Activated naive CD4-positive, alpha-beta T cell treated with anti-CD3 and anti-CD28 coated beads, Interleukin-2, amount 50 U/mL, for 24 hours (primary cell): Measurements from ENCODE around the gene MAGEB17.
"Not testable (repeated sequence)": the region's sequence is repeated elsewhere in the genome, so short reads cannot be mapped to it uniquely, and the experiment has no call there.

Experiments used
- H3K27ac Mint-ChIP-seq: one replicate; pipeline ENCODE4 v1.8.0; 2021; ENCODE audit warnings: mild to moderate bottlenecking, mixed read lengths
- H3K27me3 Mint-ChIP-seq: one replicate; pipeline ENCODE4 v1.8.0; 2021; ENCODE audit warnings: mixed read lengths
- H3K36me3 Mint-ChIP-seq: one replicate; pipeline ENCODE4 v1.8.0; 2021; ENCODE audit warnings: mixed read lengths
- H3K4me1 Mint-ChIP-seq: one replicate; pipeline ENCODE4 v1.8.0; 2021; ENCODE audit warnings: mixed read lengths
- H3K4me3 Mint-ChIP-seq: one replicate; pipeline ENCODE4 v1.8.0; 2021; ENCODE audit warnings: mild to moderate bottlenecking, mixed read lengths
- H3K9me3 Mint-ChIP-seq: one replicate; pipeline ENCODE4 v1.8.0; 2021; ENCODE audit warnings: mixed read lengths

MAGEB17 gene

DNA sequence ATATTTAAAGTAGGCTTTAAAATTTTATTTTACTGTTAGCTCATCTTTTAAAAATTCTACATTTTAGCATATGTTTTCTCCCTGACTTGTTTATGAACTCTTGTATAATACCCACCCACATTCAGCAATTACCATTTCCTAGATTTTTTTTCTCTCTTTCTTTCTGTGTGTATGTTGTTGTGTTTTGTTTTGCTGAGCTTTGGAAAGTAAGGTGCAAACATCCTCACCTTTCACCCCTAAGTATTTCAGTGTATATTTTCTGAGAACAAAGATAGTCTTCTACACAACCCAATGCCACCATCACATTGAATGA is 25.1 kb upstream of the MAGEB17 start:
- Mint-ChIP-seq H3K4me1 (no peaks in the 10 kb centered on the region), H3K36me3 (no peaks in the 10 kb centered on the region), H3K9me3 (peaks cover 4% of the 10 kb centered on the region), H3K4me3 (no peak overlapping the region), H3K27ac (no peak overlapping the region), H3K27me3 (peaks cover 4% of the 10 kb centered on the region)

DNA sequence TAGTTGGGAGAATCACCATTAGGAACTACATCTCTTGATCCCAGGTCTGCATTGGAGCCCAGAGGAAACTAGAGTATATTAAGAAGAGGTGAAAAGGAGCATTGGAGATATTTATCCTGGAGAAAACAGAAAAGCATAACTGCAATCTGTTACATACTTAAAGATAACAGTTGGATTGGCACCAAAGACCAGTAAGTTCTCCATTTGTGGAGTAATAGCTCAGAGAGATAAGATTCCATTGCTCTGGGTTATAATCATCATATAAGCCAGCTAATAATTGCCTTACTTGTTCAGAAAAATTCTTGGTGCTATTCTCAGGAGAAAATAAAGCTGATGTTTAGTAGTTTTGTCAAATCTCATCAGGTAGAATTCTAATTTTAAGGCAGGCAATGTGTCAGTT is 23.3 kb upstream of the MAGEB17 start:
- peaks cover 4% of the 10 kb centered on the region for H3K9me3 Mint-ChIP-seq
- peaks cover 4% of the 10 kb centered on the region for H3K27me3 Mint-ChIP-seq
- H3K27ac Mint-ChIP-seq = no peak overlapping the region
- H3K4me3 Mint-ChIP-seq = no peak overlapping the region
- H3K36me3 Mint-ChIP-seq = no peaks in the 10 kb centered on the region
- no peaks in the 10 kb centered on the region for H3K4me1 Mint-ChIP-seq

DNA sequence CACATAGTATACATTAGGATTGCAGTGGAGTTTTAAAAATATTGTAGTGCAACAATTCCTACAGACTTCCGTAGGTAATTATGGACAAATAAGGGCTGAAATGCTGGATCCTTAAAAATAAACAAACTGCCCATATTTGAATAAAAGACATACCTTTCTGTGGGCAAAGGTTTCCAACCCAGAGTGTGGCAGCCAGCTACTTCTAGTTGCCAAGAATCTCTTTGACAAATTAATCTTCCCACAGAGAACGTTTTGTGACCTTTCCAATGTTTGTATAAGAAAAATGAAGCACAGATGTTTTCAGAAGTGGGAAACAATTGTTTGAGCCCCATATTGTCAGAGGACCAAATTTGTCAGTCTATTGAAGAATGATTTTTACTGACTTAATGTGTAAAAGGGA is 22.9 kb upstream of the MAGEB17 start:
- Mint-ChIP-seq H3K4me3 (no peak overlapping the region), H3K4me1 (no peaks in the 10 kb centered on the region), H3K36me3 (no peaks in the 10 kb centered on the region), H3K27ac (no peak overlapping the region), H3K27me3 (peaks cover 4% of the 10 kb centered on the region), H3K9me3 (peaks cover 4% of the 10 kb centered on the region)

GRCh38 chrX:16145093-16145492 is 22.2 kb upstream of the MAGEB17 start:
- H3K4me3 Mint-ChIP-seq, H3K36me3 Mint-ChIP-seq, H3K9me3 Mint-ChIP-seq, H3K27me3 Mint-ChIP-seq, H3K27ac Mint-ChIP-seq, H3K4me1 Mint-ChIP-seq: not testable (repeated sequence)

DNA sequence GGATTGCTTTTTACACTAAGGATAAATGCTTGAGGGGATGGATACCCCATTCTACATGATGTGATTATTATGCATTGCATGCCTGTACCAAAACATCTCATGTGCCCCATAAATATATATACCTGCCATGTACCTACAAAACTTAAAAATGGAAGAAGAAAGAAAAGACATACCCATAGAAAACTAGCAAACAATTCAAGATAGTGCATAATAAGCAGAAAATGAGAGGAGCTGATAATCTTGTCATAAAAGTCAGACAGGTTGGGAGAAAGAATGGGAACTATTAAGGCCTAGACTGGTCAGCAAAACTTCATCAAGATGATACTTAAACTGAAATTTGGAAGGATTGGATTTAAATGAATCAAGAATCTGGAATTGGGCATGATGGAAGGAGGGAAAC is 21.6 kb upstream of the MAGEB17 start:
- no peaks in the 10 kb centered on the region for H3K4me1 Mint-ChIP-seq
- peaks cover 4% of the 10 kb centered on the region for H3K9me3 Mint-ChIP-seq
- no peak overlapping the region for H3K4me3 Mint-ChIP-seq
- H3K27me3 Mint-ChIP-seq = peaks cover 4% of the 10 kb centered on the region
- no peak overlapping the region for H3K27ac Mint-ChIP-seq
- no peaks in the 10 kb centered on the region for H3K36me3 Mint-ChIP-seq

DNA sequence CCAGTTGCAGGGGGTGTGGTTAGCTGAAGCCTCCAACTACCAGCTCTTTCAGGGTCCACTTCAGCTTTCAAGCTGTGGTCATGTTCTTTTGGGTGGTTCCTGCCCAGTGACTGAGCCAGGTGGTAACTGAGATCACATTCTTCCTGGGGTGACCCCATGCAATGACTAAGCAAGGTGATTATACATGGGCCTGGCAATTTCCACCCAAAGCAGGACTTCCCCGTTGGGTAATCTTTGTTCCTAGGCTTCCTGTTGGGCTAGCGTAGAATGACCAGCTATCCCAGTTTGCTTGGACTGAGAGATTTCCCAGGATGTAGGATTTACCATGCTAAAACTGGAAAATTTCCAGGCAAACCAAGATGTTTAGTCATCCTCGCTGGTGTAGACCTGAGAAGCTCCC is 18.4 kb upstream of the MAGEB17 start:
- no peak overlapping the region for H3K4me3 Mint-ChIP-seq
- H3K9me3 Mint-ChIP-seq = peaks cover 4% of the 10 kb centered on the region
- H3K27ac Mint-ChIP-seq = no peak overlapping the region
- no peaks in the 10 kb centered on the region for H3K4me1 Mint-ChIP-seq
- no peaks in the 10 kb centered on the region for H3K27me3 Mint-ChIP-seq
- no peaks in the 10 kb centered on the region for H3K36me3 Mint-ChIP-seq

GRCh38 chrX:16155581-16156096 is 11.6 kb upstream of the MAGEB17 start:
- Mint-ChIP-seq H3K4me3 (no peak overlapping the region), H3K36me3 (no peaks in the 10 kb centered on the region)

DNA sequence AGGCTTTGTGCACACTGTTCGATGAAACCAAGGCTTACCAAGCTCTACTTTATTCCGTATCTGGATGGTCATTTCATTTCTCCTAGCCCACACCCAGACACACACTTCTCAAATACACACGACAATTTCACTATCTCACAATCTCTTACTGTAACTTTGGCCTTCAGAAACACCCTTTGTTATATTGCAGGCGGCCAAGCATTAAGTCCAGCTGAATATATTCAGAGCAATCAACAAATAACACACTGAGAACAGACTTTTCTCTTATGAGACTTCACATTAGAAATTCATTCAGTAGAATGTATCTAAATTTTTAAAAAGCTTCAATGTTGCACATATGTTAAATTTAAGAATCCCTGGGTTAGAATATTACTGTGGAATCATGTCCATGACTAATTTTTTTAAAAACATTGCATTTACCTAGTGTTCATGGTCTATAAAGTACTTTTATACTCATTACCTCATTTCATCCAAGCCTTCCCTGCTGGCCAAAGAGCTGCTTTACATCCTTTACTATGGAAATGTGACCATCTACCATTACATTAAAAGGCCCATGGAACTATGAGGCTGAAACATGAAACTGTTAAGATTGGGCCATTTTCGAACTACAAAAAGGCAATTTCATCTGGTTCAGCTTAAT is 10.5 kb upstream of the MAGEB17 start:
- Mint-ChIP-seq H3K9me3 (no peaks in the 10 kb centered on the region), H3K27me3 (no peaks in the 10 kb centered on the region), H3K27ac (no peak overlapping the region), H3K4me3 (no peak overlapping the region), H3K36me3 (no peaks in the 10 kb centered on the region), H3K4me1 (no peaks in the 10 kb centered on the region)

More at GRCh38 chrX:16155581-16156096, 11.6 kb upstream of the MAGEB17 start:
- Mint-ChIP-seq H3K4me1 (no peaks in the 10 kb centered on the region), H3K27ac (no peak overlapping the region), H3K9me3 (no peaks in the 10 kb centered on the region), H3K27me3 (no peaks in the 10 kb centered on the region)

DNA sequence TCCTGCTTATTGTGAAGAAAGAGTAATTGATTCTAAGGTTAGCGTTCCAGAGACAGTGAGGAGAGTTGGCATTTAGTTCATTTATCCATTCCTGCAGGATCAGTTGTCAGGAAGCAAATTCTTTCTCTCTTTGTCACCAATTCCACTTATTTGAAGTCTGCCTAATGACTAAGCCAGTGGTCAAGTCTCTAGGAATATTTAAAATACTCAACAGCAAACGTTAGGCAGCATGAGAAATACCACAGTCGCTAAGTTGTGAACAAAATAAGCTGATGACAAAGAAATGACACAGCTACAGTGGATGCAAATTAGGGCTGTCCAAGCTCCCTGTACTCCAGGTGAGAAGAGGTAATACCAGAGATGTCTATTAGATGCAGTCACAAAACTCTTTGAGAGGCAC is 6.6 kb upstream of the MAGEB17 start:
- no peak overlapping the region for H3K27ac Mint-ChIP-seq
- H3K4me3 Mint-ChIP-seq = no peak overlapping the region
- H3K9me3 Mint-ChIP-seq = no peaks in the 10 kb centered on the region
- no peaks in the 10 kb centered on the region for H3K27me3 Mint-ChIP-seq
- H3K36me3 Mint-ChIP-seq = no peaks in the 10 kb centered on the region
- H3K4me1 Mint-ChIP-seq = no peaks in the 10 kb centered on the region

GRCh38 chrX:16161173-16161572 is 6.1 kb upstream of the MAGEB17 start:
- not testable (repeated sequence) for H3K27ac Mint-ChIP-seq, H3K4me1 Mint-ChIP-seq, H3K9me3 Mint-ChIP-seq, H3K36me3 Mint-ChIP-seq, H3K4me3 Mint-ChIP-seq, H3K27me3 Mint-ChIP-seq

DNA sequence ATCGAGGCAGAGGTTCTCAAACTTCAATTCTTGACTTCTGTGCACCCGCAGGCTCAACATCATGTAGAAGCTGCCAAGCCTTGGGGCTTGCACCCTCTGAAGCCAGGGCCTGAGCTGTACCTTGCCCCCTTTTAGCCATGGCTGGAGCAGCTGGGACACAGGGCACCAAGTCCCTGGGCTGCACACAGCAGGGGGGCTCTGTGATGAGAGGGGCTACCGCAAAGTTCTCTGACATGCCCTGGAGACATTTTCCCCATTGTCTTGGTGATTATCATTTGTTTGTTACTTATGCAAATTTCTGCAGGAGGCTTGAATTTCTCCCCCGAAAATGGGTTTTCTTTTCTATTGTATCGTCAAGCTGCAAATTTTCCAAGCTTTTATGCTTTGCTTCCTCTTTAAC is 4.9 kb upstream of the MAGEB17 start:
- H3K36me3 Mint-ChIP-seq = no peaks in the 10 kb centered on the region
- H3K9me3 Mint-ChIP-seq = no peaks in the 10 kb centered on the region
- H3K27me3 Mint-ChIP-seq = no peaks in the 10 kb centered on the region
- H3K4me1 Mint-ChIP-seq = no peaks in the 10 kb centered on the region
- no peak overlapping the region for H3K4me3 Mint-ChIP-seq
- H3K27ac Mint-ChIP-seq = no peak overlapping the region

GRCh38 chrX:16164748-16165147 is 2.5 kb upstream of the MAGEB17 start:
- Mint-ChIP-seq H3K27ac (no peak overlapping the region), H3K36me3 (no peaks in the 10 kb centered on the region)

GRCh38 chrX:16171039-16171438 is 3.8 kb downstream of the MAGEB17 start:
- Mint-ChIP-seq H3K36me3 (no peaks in the 10 kb centered on the region), H3K27ac (no peak overlapping the region), H3K4me3 (no peak overlapping the region), H3K4me1 (no peaks in the 10 kb centered on the region), H3K27me3 (peaks cover 3% of the 10 kb centered on the region), H3K9me3 (no peaks in the 10 kb centered on the region)

More at GRCh38 chrX:16164748-16165147, 2.5 kb upstream of the MAGEB17 start:
- Mint-ChIP-seq H3K9me3 (no peaks in the 10 kb centered on the region), H3K27me3 (no peaks in the 10 kb centered on the region), H3K4me3 (no peak overlapping the region), H3K4me1 (no peaks in the 10 kb centered on the region)

GRCh38 chrX:16171944-16172343 is 4.7 kb downstream of the MAGEB17 start:
- H3K27me3 Mint-ChIP-seq = peaks cover 3% of the 10 kb centered on the region
- no peaks in the 10 kb centered on the region for H3K9me3 Mint-ChIP-seq
- no peaks in the 10 kb centered on the region for H3K4me1 Mint-ChIP-seq
- no peak overlapping the region for H3K4me3 Mint-ChIP-seq
- H3K36me3 Mint-ChIP-seq = no peaks in the 10 kb centered on the region
- H3K27ac Mint-ChIP-seq = no peak overlapping the region

- H3K27ac Mint-ChIP-seq = no peak overlapping the region
- H3K9me3 Mint-ChIP-seq = no peaks in the 10 kb centered on the region
- H3K36me3 Mint-ChIP-seq = no peaks in the 10 kb centered on the region
- no peaks in the 10 kb centered on the region for H3K4me1 Mint-ChIP-seq
- H3K4me3 Mint-ChIP-seq = no peak overlapping the region
- H3K27me3 Mint-ChIP-seq = peaks cover 3% of the 10 kb centered on the region
These were observed 5.1 kb downstream of the MAGEB17 start for GRCh38 chrX:16172391-16172790.

DNA sequence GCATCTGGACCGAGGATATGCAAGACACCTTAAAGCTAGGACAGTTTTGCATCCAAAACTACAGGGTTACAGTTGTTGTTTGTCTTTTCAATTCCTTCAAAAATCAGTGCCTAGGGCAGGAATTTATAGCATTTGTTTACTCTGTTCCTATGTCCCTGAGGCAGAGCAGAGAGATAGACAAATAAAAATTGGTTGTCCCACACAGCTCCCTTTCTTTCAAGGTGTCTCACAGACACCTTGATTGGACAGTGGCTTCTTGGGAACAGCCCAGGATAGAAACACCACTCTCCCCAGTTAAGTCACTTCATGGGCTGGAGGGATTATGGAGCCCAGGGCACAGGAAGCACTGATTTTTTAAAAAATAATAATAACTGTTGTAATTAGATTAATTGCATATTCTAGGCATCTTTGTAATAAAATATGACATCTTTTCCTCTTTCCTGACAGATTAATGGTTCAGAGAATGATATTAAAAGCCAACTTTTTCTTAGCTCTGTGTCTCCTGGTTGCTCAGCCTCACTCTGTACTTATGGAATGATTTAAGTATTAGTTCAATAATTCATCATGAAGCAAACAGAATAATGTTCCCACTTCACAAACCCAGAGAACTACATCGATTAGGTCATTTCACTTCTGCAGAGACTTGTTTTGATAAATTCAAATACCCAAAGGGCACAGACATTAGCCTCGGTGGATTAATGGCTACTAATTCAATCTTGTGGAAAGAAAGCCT is 8.2 kb downstream of the MAGEB17 start:
- H3K4me1 Mint-ChIP-seq = no peaks in the 10 kb centered on the region

DNA sequence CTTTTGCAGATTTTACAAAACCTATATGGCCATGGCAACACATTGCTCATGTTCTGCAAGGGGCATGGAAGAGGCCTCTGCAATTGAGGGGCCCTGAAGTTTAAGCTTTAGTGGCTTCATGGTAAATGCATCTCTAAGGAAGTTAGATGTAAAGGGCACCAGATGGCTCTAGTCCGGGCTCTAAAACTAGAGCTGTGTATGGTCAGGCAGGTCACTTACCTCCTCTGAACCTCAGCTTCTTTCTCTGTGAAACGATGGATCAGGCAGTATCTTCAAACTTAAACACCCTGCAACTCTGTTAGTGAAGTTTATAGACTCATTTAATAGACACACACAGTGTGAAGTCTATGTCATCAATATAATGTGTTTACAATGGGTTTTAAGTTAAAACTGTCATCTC is 10.0 kb downstream of the MAGEB17 start:
- H3K36me3 Mint-ChIP-seq = no peaks in the 10 kb centered on the region
- H3K27me3 Mint-ChIP-seq = peaks cover 2% of the 10 kb centered on the region
- no peaks in the 10 kb centered on the region for H3K4me1 Mint-ChIP-seq
- no peak overlapping the region for H3K27ac Mint-ChIP-seq
- no peak overlapping the region for H3K4me3 Mint-ChIP-seq
- no peaks in the 10 kb centered on the region for H3K9me3 Mint-ChIP-seq

More for the DNA sequence above, 8.2 kb downstream of the MAGEB17 start:
- Mint-ChIP-seq H3K9me3 (no peaks in the 10 kb centered on the region), H3K36me3 (no peaks in the 10 kb centered on the region), H3K27ac (no peak overlapping the region), H3K27me3 (peaks cover 3% of the 10 kb centered on the region), H3K4me3 (no peak overlapping the region)
